Measurements from ENCODE around the gene OXNAD1.

Gene OXNAD1

GRCh38 chr3:16298891-16299290 lies 33.9 kb downstream of the OXNAD1 start:
- TF ChIP-seq NFIC (IDR thresholded peaks at IDR 0.05) (no peak), CEBPB (IDR thresholded peaks at IDR 0.05) (no peak)

- TF ChIP-seq EP300 (IDR thresholded peaks at IDR 0.05; ENCODE audit: borderline replicate concordance) (no peak), CEBPB (IDR thresholded peaks at IDR 0.05) (no peak), TAF1 (IDR thresholded peaks at IDR 0.05; ENCODE audit: low read depth) (no peak), REST (IDR thresholded peaks at IDR 0.05; ENCODE audit: low read depth) (no peak), CREB1 (IDR thresholded peaks at IDR 0.05; ENCODE audit: low read depth) (no peak), MAX (IDR thresholded peaks at IDR 0.05) (no peak), TCF12 (IDR thresholded peaks at IDR 0.05; ENCODE audit: low read depth) (no peak), RAD21 (IDR thresholded peaks at IDR 0.05; ENCODE audit: low read depth) (no peak), FOXM1 (IDR thresholded peaks at IDR 0.05; ENCODE audit: borderline replicate concordance, low read depth) (no peak), TEAD4 (IDR thresholded peaks at IDR 0.05) (no peak), EGR1 (IDR thresholded peaks at IDR 0.05) (no peak), USF1 (IDR thresholded peaks at IDR 0.05) (no peak), YY1 (IDR thresholded peaks at IDR 0.05; ENCODE audit: low read depth) (no peak), ZBTB7A (IDR thresholded peaks at IDR 0.05; ENCODE audit: low read depth) (no peak)
These were observed 34.7 kb downstream of the OXNAD1 start for GRCh38 chr3:16299746-16300145.

GRCh38 chr3:16300307-16300706 lies 35.3 kb downstream of the OXNAD1 start:
- TF ChIP-seq REST (IDR thresholded peaks at IDR 0.05; ENCODE audit: low read depth) (no peak), ZBTB7A (IDR thresholded peaks at IDR 0.05; ENCODE audit: low read depth) (no peak), NFIC (IDR thresholded peaks at IDR 0.05) (no peak), EGR1 (IDR thresholded peaks at IDR 0.05) (no peak), EP300 (IDR thresholded peaks at IDR 0.05; ENCODE audit: borderline replicate concordance) (no peak), MAX (IDR thresholded peaks at IDR 0.05) (no peak), YY1 (IDR thresholded peaks at IDR 0.05; ENCODE audit: low read depth) (no peak), USF1 (IDR thresholded peaks at IDR 0.05) (no peak), CREB1 (IDR thresholded peaks at IDR 0.05; ENCODE audit: low read depth) (no peak), FOXM1 (IDR thresholded peaks at IDR 0.05; ENCODE audit: borderline replicate concordance, low read depth) (no peak), RAD21 (IDR thresholded peaks at IDR 0.05; ENCODE audit: low read depth) (no peak), TAF1 (IDR thresholded peaks at IDR 0.05; ENCODE audit: low read depth) (no peak), TEAD4 (IDR thresholded peaks at IDR 0.05) (no peak), TCF12 (IDR thresholded peaks at IDR 0.05; ENCODE audit: low read depth) (no peak), CEBPB (IDR thresholded peaks at IDR 0.05) (no peak)

GRCh38 chr3:16300881-16301359 lies 35.9 kb downstream of the OXNAD1 start:
- TF ChIP-seq MAX (IDR thresholded peaks at IDR 0.05) (no peak), TEAD4 (IDR thresholded peaks at IDR 0.05) (no peak), ZBTB7A (IDR thresholded peaks at IDR 0.05; ENCODE audit: low read depth) (no peak), TCF12 (IDR thresholded peaks at IDR 0.05; ENCODE audit: low read depth) (no peak), TAF1 (IDR thresholded peaks at IDR 0.05; ENCODE audit: low read depth) (no peak), USF1 (IDR thresholded peaks at IDR 0.05) (no peak), EGR1 (IDR thresholded peaks at IDR 0.05) (no peak), EP300 (IDR thresholded peaks at IDR 0.05; ENCODE audit: borderline replicate concordance) (no peak), RAD21 (IDR thresholded peaks at IDR 0.05; ENCODE audit: low read depth) (no peak), CEBPB (IDR thresholded peaks at IDR 0.05) (no peak), REST (IDR thresholded peaks at IDR 0.05; ENCODE audit: low read depth) (no peak), CREB1 (IDR thresholded peaks at IDR 0.05; ENCODE audit: low read depth) (no peak)

Data from Ishikawa (cell line).